Ovary (tissue), 9 donors: ENCODE measurements around the gene RTCB. TPM values are rescaled to one million over a fixed set of nuclear protein-coding genes. Genes with fewer than 3 reads are reported as not detected.

ENCODE experiments used
- DNase-seq, 5 donors: peaks; one replicate each; pipeline ENCODE4 v3.0.0-alpha.2; 2019 to 2020
- H3K27ac ChIP-seq, 2 donors: fragments of 200-600 bp; one replicate each; pipeline versions ENCODE4 v1.5.1 to v1.8.0; 2019 to 2022
- H3K27me3 ChIP-seq: fragments of 200-600 bp; one replicate; pipeline ENCODE4 v1.8.0; 2022
- H3K36me3 ChIP-seq: fragments of 200-600 bp; sonication (generic); one replicate; pipeline ENCODE4 v1.5.1; 2019
- H3K4me1 ChIP-seq: one replicate; pipeline ENCODE4 v1.8.1; 2013; ENCODE audit warnings: mild to moderate bottlenecking, moderate library complexity; ENCODE audit not compliant: insufficient read depth
- H3K4me3 ChIP-seq: fragments of 200-600 bp; sonication (generic); one replicate; pipeline ENCODE4 v1.5.1; 2017
- H3K9me3 ChIP-seq, 2 donors: fragments of 200-600 bp in 1 of 2; sonication (generic) in 1 of 2; one replicate each; pipeline versions ENCODE4 v1.5.1 to v1.8.1; 2013 to 2019; ENCODE audit warnings: mild to moderate bottlenecking in 1 of 2, moderate library complexity in 1 of 2
- EP300 ChIP-seq: sonication (generic); formaldehyde crosslinking; IDR thresholded peaks from one replicate; pipeline ENCODE4 v1.6.1; 2017; ENCODE audit warnings: antibody characterized with exemption
- POLR2A ChIP-seq: fragments of 450-650 bp; IDR thresholded peaks from one replicate; pipeline ENCODE4 v1.6.1; 2017; ENCODE audit warnings: antibody characterized with exemption, mild to moderate bottlenecking, moderate library complexity
- WGBS, 3 donors: extraction: QIAGEN DNeasy Blood & Tissue Kit in 1 of 3; methylation state at CpG; one replicate each; pipeline versions ENCODE4 v1.1.5 to v1.1.7; 2013 to 2017; 5-methylcytosine and 5-hydroxymethylcytosine counted together
- intact Hi-C, 4 donors: fragments of 100-400 bp; cut with DNase I; formaldehyde crosslinking; loops; one replicate each; pipeline versions ENCODE4 v1.11.0 to v1.15.1; 2022 to 2023
- polyA plus RNA-seq, 2 donors: library from polyadenylated mRNA; stranded (reverse); fragments of 200-250 nt in 1 of 2; fragments of 350-450 nt in 1 of 2; fragmentation: Illumina TruSeq in 1 of 2; extraction: RNeasy Lipid Tissue Mini Kit (QIAGEN cat#74804) in 1 of 2; gene quantifications; one replicate each; pipeline ENCODE4 v1.2.3, GENCODE V29; 2013 to 2014
- small RNA-seq: library from RNA; depleted of rRNA; stranded (forward); fragments of <200 nt; gene quantifications from one replicate; pipeline ENCODE3, GENCODE V24; 2016
- total RNA-seq, 7 donors: library from RNA; depleted of rRNA in 2 of 7; stranded (reverse); fragments of >200 nt in 2 of 7; fragmentation: NEBNext Ultra II Directional in 3 of 7; extraction: Animal tissue kit (Norgen Biotek cat#: 25700) in 3 of 7; gene quantifications; one replicate each; pipeline versions ENCODE4 v1.1.0 to v1.2.4, GENCODE V29; 2016 to 2023
- TF ChIP-seq, protein P1 (sequence below), 3 donors: fragments of 450-650 bp in 2 of 3; fragments of 200-600 bp in 1 of 3; IDR thresholded peaks; one replicate each; pipeline versions ENCODE4 v1.5.1 to v1.8.0; 2016 to 2022; ENCODE audit warnings: antibody characterized with exemption in 3 of 3, mild to moderate bottlenecking in 1 of 3
- donor health status: DM: no; HTN: no; CAD: no; lungs with moderate emphysema.
- donor health status: DM: no; HTN: no; CAD: no.
- donor health status: Bipolar disorder and iron deficiency.
- donor health status: DM: yes; HTN: yes; CAD: no.
- donor health status: DM: no; HTN: no; CAD: no.
- donor health status: DM: yes; HTN: yes; CAD: no.

RTCB gene
- total and polyA plus RNA-seq, 9 donors = 42.9 to 92.6 (median 63.6) TPM

DNA sequence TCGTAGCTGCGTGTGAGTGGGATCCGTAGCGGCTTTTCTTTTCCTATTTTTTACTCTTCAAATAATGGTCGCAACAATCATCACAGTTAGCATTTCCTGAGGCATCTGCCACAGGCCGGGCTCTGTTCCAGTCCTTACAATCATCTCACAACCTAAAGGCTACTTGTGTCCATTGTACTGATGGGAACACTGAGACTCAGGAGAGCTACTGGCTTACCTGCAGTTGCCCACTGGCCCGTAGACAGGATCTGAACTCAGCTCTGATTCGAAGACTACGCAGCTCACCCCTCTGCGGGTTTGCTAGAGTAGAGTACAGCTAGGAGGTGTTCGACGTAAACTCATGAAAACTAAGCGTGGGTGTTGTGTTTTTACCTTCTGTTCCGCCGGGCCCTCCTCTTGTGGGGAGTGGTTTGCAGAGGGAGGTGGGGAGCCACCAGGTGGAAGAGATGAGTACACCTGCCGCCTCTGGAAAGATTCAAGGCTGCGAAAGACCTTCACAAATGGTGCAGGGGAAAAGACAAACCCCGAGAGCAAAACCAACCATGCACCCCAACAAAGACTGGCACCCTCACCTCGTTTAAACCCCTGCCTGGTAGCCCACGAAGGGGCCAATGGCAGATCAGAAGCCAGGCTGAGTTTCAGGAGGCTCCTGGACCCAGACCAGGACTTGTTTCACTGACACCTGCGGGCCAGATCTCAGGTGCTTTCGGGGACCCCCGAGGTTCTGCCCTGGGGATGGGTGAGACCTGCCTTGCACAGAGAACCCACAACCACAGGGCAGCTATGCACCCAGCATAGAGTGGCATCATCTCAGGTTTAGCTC is 72.6 kb downstream of the RTCB start:
- 86 to 88% (median 87%) methylated on average over 23 of the region's 23 CpGs for WGBS, 3 donors
- Histone ChIP-seq H3K36me3 (no peaks in the 10 kb centered on the region), H3K4me1 (no peaks in the 10 kb centered on the region), H3K27ac (no peak overlapping the region), H3K27me3 (no peaks in the 10 kb centered on the region), H3K4me3 (no peak overlapping the region), H3K9me3 (no peaks in the 10 kb centered on the region)
- TF ChIP-seq, protein P1, sequence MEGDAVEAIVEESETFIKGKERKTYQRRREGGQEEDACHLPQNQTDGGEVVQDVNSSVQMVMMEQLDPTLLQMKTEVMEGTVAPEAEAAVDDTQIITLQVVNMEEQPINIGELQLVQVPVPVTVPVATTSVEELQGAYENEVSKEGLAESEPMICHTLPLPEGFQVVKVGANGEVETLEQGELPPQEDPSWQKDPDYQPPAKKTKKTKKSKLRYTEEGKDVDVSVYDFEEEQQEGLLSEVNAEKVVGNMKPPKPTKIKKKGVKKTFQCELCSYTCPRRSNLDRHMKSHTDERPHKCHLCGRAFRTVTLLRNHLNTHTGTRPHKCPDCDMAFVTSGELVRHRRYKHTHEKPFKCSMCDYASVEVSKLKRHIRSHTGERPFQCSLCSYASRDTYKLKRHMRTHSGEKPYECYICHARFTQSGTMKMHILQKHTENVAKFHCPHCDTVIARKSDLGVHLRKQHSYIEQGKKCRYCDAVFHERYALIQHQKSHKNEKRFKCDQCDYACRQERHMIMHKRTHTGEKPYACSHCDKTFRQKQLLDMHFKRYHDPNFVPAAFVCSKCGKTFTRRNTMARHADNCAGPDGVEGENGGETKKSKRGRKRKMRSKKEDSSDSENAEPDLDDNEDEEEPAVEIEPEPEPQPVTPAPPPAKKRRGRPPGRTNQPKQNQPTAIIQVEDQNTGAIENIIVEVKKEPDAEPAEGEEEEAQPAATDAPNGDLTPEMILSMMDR (IDR thresholded peaks at IDR 0.05) = no peak
- TF ChIP-seq EP300 = no peak
- no peak for TF ChIP-seq POLR2A
- intact Hi-C loops = no loop called here
- DNase-seq = no peak

DNA sequence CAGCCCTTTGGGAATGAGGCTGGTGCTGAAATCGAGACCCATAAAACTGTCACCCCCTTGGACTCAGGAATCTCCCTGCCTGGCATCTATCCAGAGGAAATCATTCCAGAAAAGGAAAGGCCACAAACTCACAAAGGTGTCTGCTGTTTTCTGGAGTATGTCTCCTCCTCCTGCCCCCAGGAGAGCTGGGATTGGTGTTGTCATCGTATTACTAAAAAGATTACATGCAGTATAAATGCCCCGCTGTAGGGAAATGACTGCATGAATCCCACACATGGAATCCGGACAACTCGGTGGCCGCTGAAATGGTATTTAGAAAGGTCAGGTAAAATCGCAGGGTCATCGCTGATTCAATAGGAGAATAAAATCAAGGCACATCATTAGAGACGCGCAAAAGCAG is 73.3 kb downstream of the RTCB start:
- peak in 1 of 5 donors; percentile 1 for DNase-seq
- intact Hi-C loops = no loop called here
- Histone ChIP-seq H3K4me3 (no peak overlapping the region), H3K4me1 (no peaks in the 10 kb centered on the region), H3K27ac (no peak overlapping the region), H3K9me3 (no peaks in the 10 kb centered on the region), H3K27me3 (no peaks in the 10 kb centered on the region), H3K36me3 (no peaks in the 10 kb centered on the region)
- WGBS, 3 donors = 78 to 85% (median 84%) methylated on average over 10 of the region's 10 CpGs
- TF ChIP-seq EP300 (no peak), POLR2A (no peak)
- TF ChIP-seq, protein P1 (IDR thresholded peaks at IDR 0.05) = no peak

Small RNAs within 50 kb of the gene (small RNA-seq; reads per million reads assigned to genes)
- gene AL021937.2 (not detected), gene IGLVIVOR22-2 (not detected), gene RF02171 (not detected), gene RF02172 (not detected)

Other genes starting within 250 kb of the RTCB start
- not detected for gene RFPL2, start 207.2 kb downstream of the RTCB start, total RNA-seq
- gene RFPL2, start 207.2 kb downstream of the RTCB start, polyA plus RNA-seq = not detected
- gene SLC5A4, start 156.9 kb downstream of the RTCB start, total RNA-seq = 1 to 10 TPM in 1 of 7 donors, under 1 TPM in 3, not detected in 3; 0.33 to 1.3 (median 0.56) TPM
- 1 to 10 TPM in 1 of 2 donors, under 1 TPM in 1; 0.35 to 1.2 TPM for gene SLC5A4, start 156.9 kb downstream of the RTCB start, polyA plus RNA-seq
- not detected for gene RFPL3, start 54.4 kb downstream of the RTCB start, total RNA-seq
- gene RFPL3, start 54.4 kb downstream of the RTCB start, polyA plus RNA-seq = under 1 TPM in 1 of 2 donors, not detected in 1; 0.06 TPM
- not detected for gene BPIFC, start 52.2 kb upstream of the RTCB start, total RNA-seq
- gene BPIFC, start 52.2 kb upstream of the RTCB start, polyA plus RNA-seq = not detected
- gene FBXO7, start 62.6 kb upstream of the RTCB start, total RNA-seq = 10 to 100 TPM; 70.7 to 94.1 (median 85.6) TPM
- gene FBXO7, start 62.6 kb upstream of the RTCB start, polyA plus RNA-seq = 100 to 1,000 TPM in 1 of 2 donors, 10 to 100 TPM in 1; 69.7 to 151 TPM